ENCODE results near the gene NEDD9. TPM values are rescaled to one million over a fixed set of nuclear protein-coding genes. Genes with fewer than 3 reads are reported as not detected.

NEDD9 gene
- total and polyA plus RNA-seq, 10 of the 15 experiments (the other 5 are each of a cell fraction or from before 2014, with no cell fraction given): 4.9 to 92.6 (median 14.6) TPM

Small RNAs within 50 kb of the gene (small RNA-seq; reads per million reads assigned to genes)
- not detected for gene AL136139.1

Other genes with a start within 250 kb of the NEDD9 start
- gene ELOVL2, start 188.4 kb downstream of the NEDD9 start, total RNA-seq (2014; rRNA removed): not detected in 2 replicates
- not detected in 2 replicates for gene ELOVL2, start 188.4 kb downstream of the NEDD9 start, total RNA-seq (2014; rRNA removed; fragmentation: Illumina TruSeq; extraction: Trizol)
- not detected in 2 replicates for gene ELOVL2, start 188.4 kb downstream of the NEDD9 start, total RNA-seq (2021)
- 0.03 TPM in 1 of 2 replicates, not detected in the other for gene ELOVL2, start 188.4 kb downstream of the NEDD9 start, polyA plus RNA-seq (2011; rRNA removed)
- gene ELOVL2, start 188.4 kb downstream of the NEDD9 start, polyA plus RNA-seq (2014; fragmentation: Illumina TruSeq; extraction: Trizol): 0.01 TPM in 1 of 2 replicates, not detected in the other
- not detected for gene ELOVL2, start 188.4 kb downstream of the NEDD9 start, polyA plus RNA-seq (2014; fragmentation: Nextera tagmentation; extraction: Ambion mirVana)
- gene ELOVL2, start 188.4 kb downstream of the NEDD9 start, polyA plus RNA-seq (2014; rRNA removed): not detected in 2 replicates
- gene ELOVL2, start 188.4 kb downstream of the NEDD9 start, polyA plus RNA-seq (2016; fragmentation: Nextera tagmentation; extraction: Ambion mirVana): not detected
- 5.1 and 7.2 TPM in 2 replicates for gene SMIM13, start 138.8 kb downstream of the NEDD9 start, total RNA-seq (2014; rRNA removed)
- gene SMIM13, start 138.8 kb downstream of the NEDD9 start, total RNA-seq (2014; rRNA removed; fragmentation: Illumina TruSeq; extraction: Trizol): 4.6 and 5.1 TPM in 2 replicates
- 6.6 and 8.5 TPM in 2 replicates for gene SMIM13, start 138.8 kb downstream of the NEDD9 start, total RNA-seq (2021)
- 4.3 and 5.5 TPM in 2 replicates for gene SMIM13, start 138.8 kb downstream of the NEDD9 start, polyA plus RNA-seq (2011; rRNA removed)
- 4.8 and 5.6 TPM in 2 replicates for gene SMIM13, start 138.8 kb downstream of the NEDD9 start, polyA plus RNA-seq (2014; fragmentation: Illumina TruSeq; extraction: Trizol)
- gene SMIM13, start 138.8 kb downstream of the NEDD9 start, polyA plus RNA-seq (2014; fragmentation: Nextera tagmentation; extraction: Ambion mirVana): 1 to 10 TPM; 2.0 to 3.2 TPM
- 3.5 and 4.6 TPM in 2 replicates for gene SMIM13, start 138.8 kb downstream of the NEDD9 start, polyA plus RNA-seq (2014; rRNA removed)
- 1 to 10 TPM; 4.4 to 5.1 TPM for gene SMIM13, start 138.8 kb downstream of the NEDD9 start, polyA plus RNA-seq (2016; fragmentation: Nextera tagmentation; extraction: Ambion mirVana)
- gene ERVFRD-1, start 120.9 kb downstream of the NEDD9 start, total RNA-seq (2014; rRNA removed): not detected in 2 replicates
- not detected in 2 replicates for gene ERVFRD-1, start 120.9 kb downstream of the NEDD9 start, total RNA-seq (2014; rRNA removed; fragmentation: Illumina TruSeq; extraction: Trizol)
- gene ERVFRD-1, start 120.9 kb downstream of the NEDD9 start, total RNA-seq (2021): not detected in 2 replicates
- gene ERVFRD-1, start 120.9 kb downstream of the NEDD9 start, polyA plus RNA-seq (2011; rRNA removed): not detected in 2 replicates
- 0.03 and 0.06 TPM in 2 replicates for gene ERVFRD-1, start 120.9 kb downstream of the NEDD9 start, polyA plus RNA-seq (2014; fragmentation: Illumina TruSeq; extraction: Trizol)
- gene ERVFRD-1, start 120.9 kb downstream of the NEDD9 start, polyA plus RNA-seq (2014; fragmentation: Nextera tagmentation; extraction: Ambion mirVana): not detected
- gene ERVFRD-1, start 120.9 kb downstream of the NEDD9 start, polyA plus RNA-seq (2014; rRNA removed): not detected in 2 replicates
- gene ERVFRD-1, start 120.9 kb downstream of the NEDD9 start, polyA plus RNA-seq (2016; fragmentation: Nextera tagmentation; extraction: Ambion mirVana): under 1 TPM; 0.07 to 0.11 TPM

Data from GM12878 (cell line).